CD4-positive, alpha-beta T cell treated with Interferon gamma for 1 hour (primary cell): ENCODE data around the gene MBD5.

Experiments used
- DNase-seq: peaks from one replicate; pipeline ENCODE4 v3.0.0-alpha.2; 2020

MBD5 gene

DNA sequence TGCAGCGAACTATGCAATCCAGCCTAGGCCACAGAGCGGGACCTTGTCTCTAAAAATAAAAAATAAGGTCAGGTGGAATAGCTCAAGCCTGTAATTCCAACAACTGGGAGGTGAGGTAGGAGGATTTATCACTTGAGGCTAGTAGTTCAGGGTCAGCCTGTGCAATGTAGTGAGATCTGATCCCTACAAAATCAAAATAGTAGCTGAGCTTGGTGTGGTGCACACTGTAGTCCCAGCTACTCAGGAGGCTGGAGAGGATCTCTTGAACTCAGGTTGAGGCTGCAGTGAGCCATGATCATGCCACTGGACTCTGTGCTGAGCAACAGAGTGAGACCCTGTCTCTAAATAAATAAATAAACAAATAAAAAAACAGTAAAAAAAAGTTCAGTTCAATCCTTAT, 5.7 kb downstream of the MBD5 start:
- DNase-seq = no peak

GRCh38 chr2:148027822-148028221, 6.9 kb downstream of the MBD5 start:
- no peak for DNase-seq

DNA sequence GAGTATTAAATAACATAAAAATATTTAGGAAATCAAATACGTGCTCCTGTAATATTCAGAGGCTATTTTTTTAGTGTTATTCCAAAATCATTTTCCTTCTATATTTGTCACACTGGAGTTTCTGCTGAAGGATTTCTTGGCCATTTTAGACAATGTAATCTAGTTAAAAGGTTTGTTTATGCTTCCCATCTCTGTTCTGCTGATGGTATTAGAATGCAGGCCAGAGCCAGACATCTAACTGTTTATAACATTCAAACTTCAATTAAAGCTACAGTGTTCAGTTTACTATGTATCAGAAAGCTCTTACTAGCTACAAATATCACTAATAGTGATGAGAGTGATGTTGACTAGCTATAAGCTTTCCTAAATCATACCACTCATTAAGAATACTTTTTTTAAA, 7.9 kb downstream of the MBD5 start:
- DNase-seq = no peak

DNA sequence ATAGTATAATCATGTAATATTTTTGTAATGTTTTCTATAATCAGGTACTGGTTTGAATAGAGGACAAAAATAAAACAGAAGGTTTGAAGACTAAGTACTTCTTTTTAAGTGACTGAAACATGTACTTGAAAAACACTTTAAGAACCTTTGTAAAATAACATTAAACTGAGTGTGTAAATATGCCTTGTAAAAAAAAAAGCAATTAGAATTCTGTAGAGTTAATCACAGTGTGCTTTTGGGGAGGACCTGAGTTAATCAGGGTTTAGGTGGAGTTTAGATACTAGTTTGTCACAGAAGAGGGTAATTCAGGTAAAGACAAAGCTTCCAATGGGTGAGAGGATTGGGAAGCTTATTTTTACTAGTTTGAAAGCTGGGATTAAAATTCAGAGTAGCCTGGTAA, 10.3 kb downstream of the MBD5 start:
- DNase-seq = no peak

- no peak for DNase-seq
Measured at GRCh38 chr2:148032215-148032614, 11.3 kb downstream of the MBD5 start.

GRCh38 chr2:148039783-148040182, 18.9 kb downstream of the MBD5 start:
- no peak for DNase-seq

DNA sequence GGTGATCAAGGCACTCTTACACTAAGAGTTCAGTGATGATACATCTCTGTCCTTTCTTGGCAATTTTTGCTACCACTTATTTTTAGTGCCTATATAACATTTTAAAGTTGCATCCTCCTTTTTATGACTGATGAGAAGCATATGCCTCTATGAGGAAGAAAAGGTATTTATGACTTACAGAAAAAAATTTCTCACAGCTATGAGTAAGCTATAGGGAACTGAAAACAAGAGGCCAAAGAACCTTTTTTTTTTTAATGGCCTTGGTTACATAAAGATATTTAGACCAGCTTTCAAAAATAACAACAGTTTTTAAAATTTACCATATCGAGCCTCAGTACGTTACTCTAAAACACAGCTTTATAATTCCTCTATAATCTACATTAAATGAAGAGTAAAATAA, 21.3 kb downstream of the MBD5 start:
- DNase-seq = no peak

GRCh38 chr2:148044322-148044721, 23.4 kb downstream of the MBD5 start:
- no peak for DNase-seq

DNA sequence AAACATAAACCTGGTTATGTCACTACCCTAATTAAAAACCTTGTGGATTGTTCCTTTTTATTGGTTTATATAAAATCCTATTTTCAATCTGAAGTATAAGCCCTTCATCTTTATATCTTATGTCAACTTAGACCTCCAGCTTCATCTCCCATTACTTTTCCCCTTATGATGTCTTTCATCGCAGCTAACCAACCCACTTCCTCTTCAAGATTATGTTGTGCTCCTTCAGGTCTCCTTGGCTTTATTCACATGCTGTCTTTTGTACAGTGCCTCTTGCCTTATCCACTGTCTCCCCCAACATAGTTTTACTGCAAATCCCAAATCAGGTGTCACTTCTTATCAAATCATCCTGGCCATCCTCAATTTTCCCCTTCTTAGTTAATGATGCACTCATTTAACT, 25.9 kb downstream of the MBD5 start:
- no peak for DNase-seq

GRCh38 chr2:148048475-148049221, 27.8 kb downstream of the MBD5 start:
- no peak for DNase-seq

DNA sequence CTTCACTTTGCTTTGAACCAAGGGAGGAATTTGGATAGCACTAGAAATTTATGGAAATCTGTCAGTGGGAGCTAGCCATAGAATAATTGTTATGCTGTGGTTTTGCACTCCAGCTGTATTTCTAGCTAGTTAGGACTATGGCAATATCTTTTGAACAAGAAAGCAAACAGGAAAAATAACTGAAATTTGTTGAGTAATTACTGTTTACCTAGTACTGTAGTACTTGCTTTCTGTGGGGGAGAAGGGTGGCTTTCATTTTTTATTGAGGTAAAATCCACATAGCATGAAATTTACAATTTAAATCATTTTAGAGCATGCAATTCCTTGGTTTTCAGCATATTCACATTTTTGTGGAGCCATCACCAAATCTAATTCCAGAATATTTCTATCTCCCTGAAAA, 28.4 kb downstream of the MBD5 start:
- no peak for DNase-seq

GRCh38 chr2:148052687-148053086, 31.8 kb downstream of the MBD5 start:
- DNase-seq = no peak

DNA sequence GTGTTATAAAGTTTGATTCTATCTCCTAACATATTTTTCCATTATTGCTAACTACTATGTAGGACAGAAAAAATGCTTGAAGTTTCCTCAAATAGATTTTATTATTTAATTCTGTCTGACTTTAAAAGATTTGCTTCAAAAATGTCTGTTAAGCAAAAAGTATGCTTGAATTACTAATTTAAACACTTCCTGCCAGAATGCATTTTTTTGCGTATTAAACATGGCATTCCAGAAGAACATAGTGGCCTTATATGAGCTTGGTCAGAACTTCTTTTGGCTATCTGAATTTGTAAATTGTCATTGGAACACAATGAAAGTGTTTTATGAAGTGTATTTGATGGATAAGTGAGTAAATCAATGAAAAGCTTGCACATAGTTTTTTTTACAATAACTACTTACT, 37.8 kb downstream of the MBD5 start:
- DNase-seq = no peak

DNA sequence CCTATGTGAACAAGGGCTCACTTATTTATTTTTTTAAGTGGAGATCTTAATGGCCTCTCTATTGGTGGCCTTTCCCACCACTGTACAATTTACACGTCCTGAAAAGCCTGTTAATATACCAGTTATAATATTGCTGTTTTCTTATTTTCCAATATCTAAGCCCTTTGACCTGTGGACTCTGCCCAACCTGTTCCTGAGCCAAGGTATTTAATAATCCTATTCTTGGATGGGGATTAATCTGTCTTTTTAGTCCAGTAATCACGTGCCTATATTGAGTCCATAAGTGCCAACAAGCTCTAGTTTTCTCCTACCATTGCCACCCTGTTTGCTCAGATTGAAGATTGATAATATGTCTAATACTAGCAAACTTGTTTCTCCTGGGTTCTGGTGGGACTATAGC, 42.7 kb downstream of the MBD5 start:
- no peak for DNase-seq

GRCh38 chr2:148065936-148066335, 45.0 kb downstream of the MBD5 start:
- DNase-seq = no peak

DNA sequence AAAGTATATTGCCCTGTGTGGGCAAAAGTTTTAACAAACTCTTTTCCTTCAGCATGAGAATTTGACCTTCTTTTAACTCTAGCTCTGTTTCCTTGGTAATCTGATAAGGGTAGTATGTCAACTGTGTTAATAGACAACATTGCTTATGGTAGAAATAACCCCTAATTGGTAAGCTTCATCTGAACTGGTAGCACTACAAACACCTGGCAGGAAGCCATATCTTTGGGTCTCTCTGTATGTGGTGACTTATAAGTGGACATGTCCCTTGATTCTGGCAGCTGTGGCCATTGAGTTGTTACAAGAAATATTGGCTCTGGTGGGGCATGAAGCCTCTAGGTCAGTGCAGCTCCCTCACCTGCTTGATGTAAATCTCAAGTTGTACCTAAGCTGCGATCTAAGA, 46.9 kb downstream of the MBD5 start:
- no peak for DNase-seq

- no peak for DNase-seq
Measured at GRCh38 chr2:148071351-148071750, 50.5 kb downstream of the MBD5 start.

GRCh38 chr2:148096012-148096411, 75.1 kb downstream of the MBD5 start:
- no peak for DNase-seq

GRCh38 chr2:148102641-148103040, 81.8 kb downstream of the MBD5 start:
- DNase-seq = no peak

DNA sequence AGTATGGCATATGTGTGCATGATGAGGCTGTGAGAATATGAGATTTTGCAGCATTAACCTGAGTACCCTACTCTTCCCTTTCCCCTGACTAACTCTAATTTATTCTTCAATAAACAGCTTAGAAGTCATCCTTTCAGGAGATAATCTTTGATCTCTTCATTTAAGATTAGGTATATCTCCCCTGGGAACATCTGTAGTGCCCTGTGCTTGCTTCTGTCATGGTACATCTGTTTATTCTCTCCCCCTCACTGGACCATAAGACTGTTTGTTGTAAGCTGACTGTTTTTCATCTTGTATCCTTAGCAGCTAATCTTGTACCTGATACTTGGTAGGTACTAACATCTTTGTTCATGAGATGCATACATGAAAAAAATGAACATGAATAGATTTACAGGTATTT, 83.1 kb downstream of the MBD5 start:
- no peak for DNase-seq

DNA sequence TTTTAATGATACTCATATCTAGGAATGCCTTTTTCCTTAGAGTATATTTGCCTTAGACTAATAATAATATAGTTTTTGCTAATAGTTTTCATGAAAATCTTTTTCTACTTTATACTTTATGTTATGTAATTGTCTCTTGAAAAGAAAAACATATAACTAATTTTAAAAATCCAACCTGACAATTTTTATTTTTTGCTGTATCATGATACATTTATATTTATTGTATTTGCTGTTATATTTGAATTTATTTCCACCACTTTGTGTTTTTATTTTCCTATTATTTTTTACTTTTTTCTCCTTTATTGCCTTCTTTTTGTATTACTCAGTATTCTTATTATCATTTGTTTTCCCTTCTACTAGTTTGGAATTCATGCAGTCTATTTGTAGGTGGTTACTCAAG, 85.4 kb downstream of the MBD5 start:
- DNase-seq = no peak

DNA sequence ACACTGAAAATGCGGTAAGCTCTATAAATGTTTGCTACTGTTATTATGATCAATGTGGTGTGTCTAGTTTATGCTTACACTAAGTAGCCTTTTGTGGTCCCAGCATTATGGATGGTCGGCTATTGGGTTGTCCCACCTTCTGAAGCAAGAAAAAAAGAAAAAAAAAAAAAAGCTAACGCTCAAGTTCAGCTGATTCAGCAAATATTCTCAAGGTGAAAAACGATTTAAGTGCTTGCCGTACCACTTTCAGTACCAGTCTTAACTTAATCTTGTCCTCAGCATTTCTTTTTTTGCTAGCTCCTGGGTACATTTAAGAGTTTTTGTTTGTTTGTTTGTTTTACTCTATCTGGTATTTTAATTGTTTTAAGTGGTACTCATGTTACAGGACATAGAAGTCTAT, 87.5 kb downstream of the MBD5 start:
- no peak for DNase-seq

- no peak for DNase-seq
Measured at GRCh38 chr2:148110184-148110583, 89.3 kb downstream of the MBD5 start.

GRCh38 chr2:148122788-148123187, 101.9 kb downstream of the MBD5 start:
- DNase-seq = no peak

- no peak for DNase-seq
Measured at GRCh38 chr2:148124271-148124670, 103.4 kb downstream of the MBD5 start.

GRCh38 chr2:148130581-148130980, 109.7 kb downstream of the MBD5 start:
- DNase-seq = no peak
